PC-3 (cell line): ENCODE data around the gene VPS18.

ENCODE experiments used
- EZH2 ChIP-seq: fragments of 300-600 bp; sonication (generic); IDR thresholded peaks from one replicate; pipeline ENCODE4 v1.6.1; 2017; ENCODE audit warnings: antibody characterized with exemption, mild to moderate bottlenecking, low read length; ENCODE audit not compliant: unreplicated experiment
- EZH2phosphoT487 ChIP-seq: fragments of 300-600 bp; sonication (generic); IDR thresholded peaks from 2 replicates; pipeline ENCODE4 v1.6.1; 2018; ENCODE audit warnings: mild to moderate bottlenecking, antibody characterized with exemption, low read length, borderline replicate concordance
- TF ChIP-seq, protein P1 (sequence below): fragments of 300-600 bp; sonication (generic); conservative IDR thresholded peaks from 2 replicates; pipeline ENCODE4 v1.5.1; 2017; ENCODE audit warnings: antibody characterized with exemption, low read depth, mild to moderate bottlenecking, low read length

DNA sequence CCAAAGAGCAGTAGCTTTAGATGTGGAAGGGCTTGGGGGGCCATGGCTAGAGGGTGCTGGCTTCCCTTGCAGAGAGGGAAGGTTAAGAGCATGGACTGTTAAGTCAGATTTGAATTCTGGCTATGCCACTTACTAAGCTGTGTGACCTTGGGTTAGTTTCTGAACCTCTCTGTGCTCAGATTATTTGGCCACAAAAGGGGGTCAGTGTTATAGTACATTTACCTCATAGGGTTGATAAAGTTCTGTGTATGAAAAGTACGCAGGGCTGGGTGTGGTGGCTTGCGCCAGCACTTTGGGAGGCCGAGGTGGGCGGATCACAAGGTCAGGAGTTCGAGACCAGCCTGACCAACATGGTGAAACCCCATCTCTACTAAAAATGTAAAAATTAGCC lies 6.8 kb downstream of the VPS18 start:
- TF ChIP-seq, protein P1, sequence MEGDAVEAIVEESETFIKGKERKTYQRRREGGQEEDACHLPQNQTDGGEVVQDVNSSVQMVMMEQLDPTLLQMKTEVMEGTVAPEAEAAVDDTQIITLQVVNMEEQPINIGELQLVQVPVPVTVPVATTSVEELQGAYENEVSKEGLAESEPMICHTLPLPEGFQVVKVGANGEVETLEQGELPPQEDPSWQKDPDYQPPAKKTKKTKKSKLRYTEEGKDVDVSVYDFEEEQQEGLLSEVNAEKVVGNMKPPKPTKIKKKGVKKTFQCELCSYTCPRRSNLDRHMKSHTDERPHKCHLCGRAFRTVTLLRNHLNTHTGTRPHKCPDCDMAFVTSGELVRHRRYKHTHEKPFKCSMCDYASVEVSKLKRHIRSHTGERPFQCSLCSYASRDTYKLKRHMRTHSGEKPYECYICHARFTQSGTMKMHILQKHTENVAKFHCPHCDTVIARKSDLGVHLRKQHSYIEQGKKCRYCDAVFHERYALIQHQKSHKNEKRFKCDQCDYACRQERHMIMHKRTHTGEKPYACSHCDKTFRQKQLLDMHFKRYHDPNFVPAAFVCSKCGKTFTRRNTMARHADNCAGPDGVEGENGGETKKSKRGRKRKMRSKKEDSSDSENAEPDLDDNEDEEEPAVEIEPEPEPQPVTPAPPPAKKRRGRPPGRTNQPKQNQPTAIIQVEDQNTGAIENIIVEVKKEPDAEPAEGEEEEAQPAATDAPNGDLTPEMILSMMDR: no peak
- TF ChIP-seq EZH2phosphoT487 (no peak), EZH2 (no peak)
